Sigmoid colon (tissue), 7 donors: ENCODE data around the gene MARCHF7. TPM values are rescaled to one million over a fixed set of nuclear protein-coding genes. Genes with fewer than 3 reads are reported as not detected.
"Not testable (repeated sequence)": the region's sequence is repeated elsewhere in the genome, so short reads cannot be mapped to it uniquely, and the experiment has no call there.

Source experiments
- DNase-seq: peaks from one replicate; pipeline ENCODE4 v3.0.0-alpha.2; 2019
- H3K27ac ChIP-seq, 4 donors: fragments of 200-600 bp; sonication (generic); one replicate each; pipeline ENCODE4 v1.5.1; 2016 to 2019; ENCODE audit warnings: mild to moderate bottlenecking in 1 of 4
- H3K27me3 ChIP-seq, 3 donors: fragments of 200-600 bp; sonication (generic); one replicate each; pipeline ENCODE4 v1.5.1; 2019; ENCODE audit warnings: mild to moderate bottlenecking in 1 of 3
- H3K36me3 ChIP-seq, 4 donors: fragments of 200-600 bp; sonication (generic); one replicate each; pipeline ENCODE4 v1.5.1; 2016 to 2019
- H3K4me1 ChIP-seq, 4 donors: fragments of 200-600 bp; sonication (generic); one replicate each; pipeline ENCODE4 v1.5.1; 2017 to 2019
- H3K4me3 ChIP-seq, 4 donors: fragments of 200-600 bp; sonication (generic); one replicate each; pipeline ENCODE4 v1.5.1; 2017 to 2019; ENCODE audit warnings: mild to moderate bottlenecking in 2 of 4, moderate library complexity in 1 of 4
- H3K9me3 ChIP-seq, 4 donors: fragments of 200-600 bp in 3 of 4; sonication (generic) in 3 of 4; one replicate each; pipeline versions ENCODE4 v1.5.1 to v1.6.1; 2013 to 2019
- CTCF ChIP-seq, 4 experiments: fragments of 450-650 bp in 3 of 4; fragments of 200-600 bp in 1 of 4; IDR thresholded peaks; one replicate each; pipeline ENCODE4 v1.5.1; 2016 to 2019; ENCODE audit warnings: antibody characterized with exemption in 4 of 4, mild to moderate bottlenecking in 3 of 4, moderate library complexity in 2 of 4
- EP300 ChIP-seq, 4 donors: sonication (generic); formaldehyde crosslinking; IDR thresholded peaks; one replicate each; pipeline ENCODE4 v1.6.1; 2017; ENCODE audit warnings: antibody characterized with exemption in 4 of 4
- POLR2A ChIP-seq, 2 donors: fragments of 450-650 bp; IDR thresholded peaks; one replicate each; pipeline ENCODE4 v1.6.1; 2016; ENCODE audit warnings: antibody characterized with exemption in 2 of 2, mild to moderate bottlenecking in 2 of 2, moderate library complexity in 2 of 2
- POLR2AphosphoS5 ChIP-seq, 4 donors: sonication (generic); formaldehyde crosslinking; IDR thresholded peaks; one replicate each; pipeline ENCODE4 v1.6.1; 2017; ENCODE audit warnings: antibody characterized with exemption in 4 of 4
- WGBS, 2 donors: extraction: QIAGEN DNeasy Blood & Tissue Kit; methylation state at CpG; one replicate each; pipeline ENCODE4 v1.1.7; 2013; 5-methylcytosine and 5-hydroxymethylcytosine counted together
- intact Hi-C: fragments of 100-400 bp; cut with DNase I; formaldehyde crosslinking; loops from one replicate; pipeline ENCODE4 v1.15.1; 2023
- polyA plus RNA-seq, 3 donors: library from polyadenylated mRNA; stranded (reverse); fragments of 200-250 nt; gene quantifications; one replicate each; pipeline ENCODE4 v1.2.3, GENCODE V29; 2013
- total RNA-seq, 4 donors: library from RNA; depleted of rRNA; stranded (reverse); fragments of >200 nt; gene quantifications; one replicate each; pipeline ENCODE4 v1.1.0, GENCODE V29; 2016
- donor health status: healthy with polysubstance abuse.
- donor health status: Bipolar disorder and iron deficiency.
- donor health status: healthy.

MARCHF7 gene
- total RNA-seq (100 to 1,000 TPM in 2 of 4 donors, 10 to 100 TPM in 2; 89.9 to 112 (median 103) TPM), polyA plus RNA-seq (10 to 100 TPM; 21.0 to 35.5 (median 28.2) TPM)

- peak; percentile 98 for DNase-seq
- Histone ChIP-seq H3K4me3 (peak within 1 kb of the TSS; percentile 92 to 95 (median 92)), H3K9me3 (no peaks in the 10 kb centered on the region), H3K36me3 (peaks cover 0 to 19% (median 0%) of the 10 kb centered on the region in 4 donors), H3K27me3 (no peaks in the 10 kb centered on the region), H3K27ac (peak within 1 kb of the TSS; percentile 97 to 99 (median 98)), H3K4me1 (peaks cover 0 to 52% (median 48%) of the 10 kb centered on the region in 4 donors)
- TF ChIP-seq POLR2A (IDR thresholded peaks at IDR 0.05) (peak; percentile 94 to 97), EP300 (IDR thresholded peaks at IDR 0.05) (peak in 1 of 4 donors; percentile 64), CTCF (IDR thresholded peaks at IDR 0.05) (peak in 2 of 4 experiments; percentile 27 to 34), POLR2AphosphoS5 (IDR thresholded peaks at IDR 0.05) (peak; percentile 92 to 99 (median 98))
- WGBS, 2 donors = 0% methylated on average over 72 of the region's 72 CpGs
- intact Hi-C loops = loop anchor here (1.0 to 10.0 kb wide), 6 partner anchors 85 to 745 kb away; partner anchors contain the start of genes CD302, TANC1 and WDSUB1
Observed at GRCh38 chr2:159712143-159712928, at the start of gene MARCHF7. Gene MARCHF7 (plus strand): TSS chr2:159712506. CDS start chr2:159729023, 16,517 bp downstream.

- DNase-seq, H3K36me3 ChIP-seq, H3K27me3 ChIP-seq, H3K9me3 ChIP-seq, H3K4me1 ChIP-seq, H3K27ac ChIP-seq, intact Hi-C loops, H3K4me3 ChIP-seq: not testable (repeated sequence)
- WGBS, 2 donors = 96 to 98% methylated on average over 3 of the region's 3 CpGs
Observed at GRCh38 chr2:159667423-159667822, 44.9 kb upstream of the MARCHF7 start.

GRCh38 chr2:159671047-159671446, 41.3 kb upstream of the MARCHF7 start:
- no peak overlapping the region for H3K27ac ChIP-seq
- no peaks in the 10 kb centered on the region for H3K9me3 ChIP-seq
- H3K4me1 ChIP-seq = no peaks in the 10 kb centered on the region
- no peak for TF ChIP-seq CTCF (IDR thresholded peaks at IDR 0.05)
- no peak for TF ChIP-seq POLR2A (IDR thresholded peaks at IDR 0.05)
- no peak for TF ChIP-seq EP300 (IDR thresholded peaks at IDR 0.05)
- TF ChIP-seq POLR2AphosphoS5 (IDR thresholded peaks at IDR 0.05) = no peak
- H3K4me3 ChIP-seq = no peak overlapping the region
- WGBS, 2 donors = 93 to 98% methylated on average over 3 of the region's 3 CpGs
- no peak for DNase-seq
- no peaks in the 10 kb centered on the region for H3K36me3 ChIP-seq
- H3K27me3 ChIP-seq = no peaks in the 10 kb centered on the region
- intact Hi-C loops = no loop called here

- no peak for DNase-seq
- intact Hi-C loops = no loop called here
- WGBS, 2 donors = 91 to 96% methylated on average over 1 of the region's 1 CpG
- no peaks in the 10 kb centered on the region for H3K27me3 ChIP-seq
- no peaks in the 10 kb centered on the region for H3K9me3 ChIP-seq
- H3K27ac ChIP-seq = no peak overlapping the region
- no peak for TF ChIP-seq POLR2AphosphoS5 (IDR thresholded peaks at IDR 0.05)
- no peak for TF ChIP-seq POLR2A (IDR thresholded peaks at IDR 0.05)
- TF ChIP-seq CTCF (IDR thresholded peaks at IDR 0.05) = no peak
- TF ChIP-seq EP300 (IDR thresholded peaks at IDR 0.05) = no peak
- no peaks in the 10 kb centered on the region for H3K4me1 ChIP-seq
- no peak overlapping the region for H3K4me3 ChIP-seq
- no peaks in the 10 kb centered on the region for H3K36me3 ChIP-seq
Observed at GRCh38 chr2:159677654-159678053, 34.7 kb upstream of the MARCHF7 start.

GRCh38 chr2:159680692-159681091, 31.6 kb upstream of the MARCHF7 start:
- intact Hi-C loops = no loop called here

More at GRCh38 chr2:159680692-159681091, 31.6 kb upstream of the MARCHF7 start:
- Histone ChIP-seq H3K9me3 (no peaks in the 10 kb centered on the region), H3K4me3 (no peak overlapping the region), H3K27me3 (no peaks in the 10 kb centered on the region), H3K27ac (no peak overlapping the region), H3K36me3 (no peaks in the 10 kb centered on the region), H3K4me1 (peaks cover 0 to 7% (median 2%) of the 10 kb centered on the region in 4 donors)
- no peak for TF ChIP-seq POLR2AphosphoS5 (IDR thresholded peaks at IDR 0.05)
- no peak for TF ChIP-seq CTCF (IDR thresholded peaks at IDR 0.05)
- TF ChIP-seq EP300 (IDR thresholded peaks at IDR 0.05) = no peak
- no peak for TF ChIP-seq POLR2A (IDR thresholded peaks at IDR 0.05)
- no peak for DNase-seq
- 96 to 97% methylated on average over 2 of the region's 2 CpGs for WGBS, 2 donors
